HFF-Myc (cell line): ENCODE results near the gene TIMM22.

Experiments
- DNase-seq: peaks from one replicate; pipeline ENCODE4 v3.0.0-alpha.2; 2011; ENCODE audit warnings: low read depth; ENCODE audit errors: extremely low read depth
- H3K4me3 ChIP-seq: replicated peaks from 2 replicates; pipeline ENCODE4 v1.5.1; 2011; ENCODE audit warnings: low read depth, mild to moderate bottlenecking, control low read depth, low read length
- TF ChIP-seq, protein P1 (sequence below): IDR thresholded peaks from 2 replicates; pipeline ENCODE4 v1.5.1; 2012; ENCODE audit warnings: mild to moderate bottlenecking, low read depth, low read length, control low read depth; ENCODE audit errors: missing control alignments

TIMM22 gene

GRCh38 chr17:1029196-1029921 is 32.4 kb downstream of the TIMM22 start:
- H3K4me3 ChIP-seq: no peak overlapping the region
- DNase-seq: no peak
- TF ChIP-seq, protein P1, sequence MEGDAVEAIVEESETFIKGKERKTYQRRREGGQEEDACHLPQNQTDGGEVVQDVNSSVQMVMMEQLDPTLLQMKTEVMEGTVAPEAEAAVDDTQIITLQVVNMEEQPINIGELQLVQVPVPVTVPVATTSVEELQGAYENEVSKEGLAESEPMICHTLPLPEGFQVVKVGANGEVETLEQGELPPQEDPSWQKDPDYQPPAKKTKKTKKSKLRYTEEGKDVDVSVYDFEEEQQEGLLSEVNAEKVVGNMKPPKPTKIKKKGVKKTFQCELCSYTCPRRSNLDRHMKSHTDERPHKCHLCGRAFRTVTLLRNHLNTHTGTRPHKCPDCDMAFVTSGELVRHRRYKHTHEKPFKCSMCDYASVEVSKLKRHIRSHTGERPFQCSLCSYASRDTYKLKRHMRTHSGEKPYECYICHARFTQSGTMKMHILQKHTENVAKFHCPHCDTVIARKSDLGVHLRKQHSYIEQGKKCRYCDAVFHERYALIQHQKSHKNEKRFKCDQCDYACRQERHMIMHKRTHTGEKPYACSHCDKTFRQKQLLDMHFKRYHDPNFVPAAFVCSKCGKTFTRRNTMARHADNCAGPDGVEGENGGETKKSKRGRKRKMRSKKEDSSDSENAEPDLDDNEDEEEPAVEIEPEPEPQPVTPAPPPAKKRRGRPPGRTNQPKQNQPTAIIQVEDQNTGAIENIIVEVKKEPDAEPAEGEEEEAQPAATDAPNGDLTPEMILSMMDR: no peak

GRCh38 chr17:1029922-1030644 is 33.2 kb downstream of the TIMM22 start:
- H3K4me3 ChIP-seq: no peak overlapping the region
- TF ChIP-seq, protein P1: no peak
- no peak for DNase-seq

GRCh38 chr17:1030684-1031532 is 34.0 kb downstream of the TIMM22 start:
- TF ChIP-seq, protein P1: no peak
- no peak for DNase-seq
- H3K4me3 ChIP-seq: no peak overlapping the region

DNA sequence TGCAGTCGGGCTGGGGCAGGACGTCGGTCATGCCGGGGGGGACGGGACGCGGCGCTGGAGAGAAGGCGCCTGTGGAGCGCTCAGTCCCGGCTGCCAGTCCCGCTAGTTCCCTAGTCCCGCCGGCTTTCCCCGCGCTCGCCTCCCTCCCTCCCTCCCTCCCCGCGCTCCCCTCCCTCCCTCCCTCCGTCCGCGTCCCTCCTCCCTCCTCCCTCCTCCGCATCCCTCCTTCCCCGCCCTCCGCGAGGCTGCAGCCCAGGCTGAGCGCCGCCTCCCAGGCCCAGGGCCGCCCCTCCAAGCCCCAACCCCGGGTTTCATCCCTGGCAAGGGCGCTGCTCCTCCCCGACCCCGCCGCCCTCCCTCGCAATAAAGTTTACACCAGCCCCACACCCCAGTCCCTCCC is 34.8 kb downstream of the TIMM22 start:
- no peak overlapping the region for H3K4me3 ChIP-seq
- TF ChIP-seq, protein P1: no peak
- DNase-seq: no peak

GRCh38 chr17:1032391-1032790 is 35.5 kb downstream of the TIMM22 start:
- H3K4me3 ChIP-seq: no peak overlapping the region
- DNase-seq: no peak
- TF ChIP-seq, protein P1: no peak

- TF ChIP-seq, protein P1: no peak
- no peak overlapping the region for H3K4me3 ChIP-seq
- DNase-seq: no peak
Observed at GRCh38 chr17:1033503-1033902, 36.6 kb downstream of the TIMM22 start.
